HG03521 (cell line): Measurements from ENCODE around the gene PRKACA.

Source experiments
- ATAC-seq: cut with Tn5 transposase; IDR thresholded peaks from one replicate; pipeline ENCODE4 v1.9.1; 2021; ENCODE audit warnings: mild to moderate bottlenecking, moderate library complexity; ENCODE audit not compliant: unreplicated experiment

Gene PRKACA

DNA sequence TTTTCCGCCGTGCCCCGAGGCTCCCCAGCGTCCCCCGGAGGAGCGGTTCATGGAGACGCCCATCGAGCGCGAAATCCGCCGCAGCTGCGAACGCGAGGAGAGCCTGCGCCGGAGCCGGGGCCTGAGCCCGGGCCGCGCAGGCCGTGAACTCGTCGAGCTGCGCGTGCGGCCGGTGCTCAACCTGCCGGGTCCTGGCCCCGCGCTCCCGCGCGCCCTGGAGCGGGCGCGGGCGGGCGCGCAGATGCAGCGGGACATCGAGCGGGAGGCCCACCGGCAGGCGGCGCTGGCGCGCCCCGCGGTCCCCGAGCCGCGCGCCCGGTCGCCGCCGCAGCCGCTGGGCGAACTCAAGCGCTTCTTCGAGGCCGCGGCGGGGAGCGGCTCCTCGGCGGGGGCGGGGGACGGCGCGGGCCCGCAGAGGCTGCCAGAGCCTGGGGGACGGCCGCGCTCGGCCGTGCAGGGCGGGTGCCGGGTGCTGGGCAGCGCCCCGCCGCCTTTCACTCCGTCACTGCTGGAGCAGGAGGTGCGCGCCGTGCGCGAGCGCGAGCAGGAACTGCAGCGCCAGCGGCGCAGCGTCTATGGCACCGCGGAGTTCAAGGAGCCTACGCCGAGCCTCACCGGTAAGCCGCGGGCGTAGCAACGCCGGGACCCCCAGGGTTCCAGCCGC is 44.2 kb downstream of the PRKACA start:
- ATAC-seq, result peak; percentile 54

DNA sequence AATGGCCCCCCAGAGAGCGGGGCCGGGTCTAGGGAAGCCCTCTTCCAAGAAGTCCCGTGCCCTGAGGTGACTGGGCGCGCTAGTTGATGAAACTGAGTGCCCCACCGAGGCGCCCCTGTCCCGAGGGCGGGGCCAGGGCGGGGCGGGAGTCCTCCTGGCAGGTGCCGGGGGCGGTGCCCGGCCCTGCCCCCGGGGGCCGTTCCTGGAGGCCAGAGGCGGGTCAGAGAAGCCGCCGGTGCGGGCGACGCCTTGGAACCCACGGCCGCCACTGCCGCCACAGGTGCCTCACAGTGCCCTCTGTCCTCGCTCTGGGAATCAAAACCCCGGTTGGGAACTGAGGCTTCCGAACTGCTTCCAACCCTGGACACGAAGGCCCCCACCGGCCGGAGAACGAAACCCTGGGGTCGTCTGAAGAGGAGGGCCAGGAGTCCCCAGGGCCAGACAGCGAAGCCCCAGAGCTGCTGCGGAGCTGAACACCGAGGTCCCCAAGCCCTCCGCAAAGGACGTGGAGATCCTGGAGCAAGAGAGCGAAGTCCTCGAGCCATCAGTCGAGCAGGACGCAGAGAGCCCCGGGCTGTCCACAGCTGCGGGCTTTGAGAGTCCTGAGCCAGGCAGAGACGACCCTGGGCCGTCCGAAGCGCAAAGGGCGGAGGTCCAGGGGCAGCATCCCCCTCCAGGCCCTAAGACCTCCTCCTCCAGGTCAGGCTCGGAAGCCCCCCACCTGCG is 44.9 kb downstream of the PRKACA start, which contains the start of gene MISP3:
Gene MISP3, plus strand, starts transcription at position 252 of the 726 bp plus-strand sequence. CDS start 524 bp downstream, outside the sequence.
- ATAC-seq, result no peak

DNA sequence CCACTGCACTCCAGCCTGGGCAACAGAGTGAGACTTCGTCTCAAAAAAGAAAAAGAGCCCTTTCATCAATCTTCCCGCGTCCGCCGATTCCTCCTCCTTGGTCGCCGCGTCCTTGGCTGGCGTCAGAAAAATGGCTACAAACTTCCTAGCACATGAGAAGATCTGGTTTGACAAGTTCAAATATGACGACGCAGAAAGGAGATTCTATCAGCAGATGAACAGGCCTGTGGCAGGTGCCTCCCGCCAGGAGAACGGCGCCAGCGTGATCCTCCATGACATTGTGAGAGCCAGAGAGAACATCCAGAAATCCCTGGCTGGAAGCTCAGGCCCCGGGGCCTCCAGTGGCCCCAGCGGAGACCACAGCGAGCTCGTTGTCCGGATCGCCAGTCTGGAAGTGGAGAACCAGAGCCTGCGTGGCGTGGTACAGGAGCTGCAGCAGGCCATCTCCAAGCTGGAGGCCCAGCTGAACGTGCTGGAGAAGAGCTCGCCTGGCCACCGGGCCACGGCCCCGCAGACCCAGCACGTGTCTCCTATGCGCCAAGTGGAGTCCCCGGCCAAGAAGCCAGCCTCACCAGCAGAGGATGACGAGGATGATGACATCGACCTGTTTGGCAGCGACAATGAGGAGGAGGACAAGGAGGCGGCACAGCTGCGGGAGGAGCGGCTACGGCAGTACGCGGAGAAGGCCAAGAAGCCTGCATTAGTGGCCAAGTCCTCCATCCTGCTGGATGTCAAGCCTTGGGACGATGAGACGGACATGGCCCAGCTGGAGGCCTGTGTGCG is 47.1 kb downstream of the PRKACA start:
- ATAC-seq, result no peak

DNA sequence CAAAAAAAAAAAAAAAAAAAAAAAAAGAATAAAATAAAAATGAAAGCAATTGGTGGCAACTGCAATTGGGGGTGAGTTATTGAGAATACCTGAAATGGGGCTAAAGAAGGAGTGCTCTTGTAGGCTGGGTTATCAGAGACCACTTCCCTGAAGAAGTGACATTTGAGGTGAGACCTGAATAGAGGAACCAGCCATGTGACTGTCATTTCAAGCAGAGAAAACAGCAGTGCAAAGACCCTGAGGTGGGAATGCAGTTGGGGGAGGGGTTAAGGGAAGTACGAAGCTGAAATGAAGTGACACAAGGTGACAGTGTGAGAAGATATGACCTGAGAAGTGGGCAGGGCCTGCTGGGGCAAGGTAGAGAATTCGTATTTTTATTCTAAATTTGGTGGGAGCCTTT is 51.4 kb downstream of the PRKACA start:
- no peak for ATAC-seq

DNA sequence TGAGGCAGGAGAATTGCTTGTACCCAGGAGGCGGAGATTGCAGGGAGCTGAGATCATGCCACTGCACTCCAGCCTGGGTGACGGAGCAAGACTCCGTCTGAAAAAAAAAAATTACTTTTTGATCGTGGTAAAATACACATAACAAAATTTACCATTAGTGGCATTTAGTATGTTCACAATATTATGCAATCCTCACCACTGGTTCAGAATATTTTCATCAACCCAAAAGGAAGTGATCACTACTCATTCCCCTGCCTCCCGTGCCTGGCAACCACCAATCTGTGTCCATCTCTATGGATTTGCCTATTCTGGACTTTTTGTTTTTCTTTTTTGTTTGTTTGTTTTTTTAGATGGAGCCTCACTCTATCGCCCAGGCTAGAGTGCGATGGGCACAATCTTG is 54.5 kb downstream of the PRKACA start:
- no peak for ATAC-seq

DNA sequence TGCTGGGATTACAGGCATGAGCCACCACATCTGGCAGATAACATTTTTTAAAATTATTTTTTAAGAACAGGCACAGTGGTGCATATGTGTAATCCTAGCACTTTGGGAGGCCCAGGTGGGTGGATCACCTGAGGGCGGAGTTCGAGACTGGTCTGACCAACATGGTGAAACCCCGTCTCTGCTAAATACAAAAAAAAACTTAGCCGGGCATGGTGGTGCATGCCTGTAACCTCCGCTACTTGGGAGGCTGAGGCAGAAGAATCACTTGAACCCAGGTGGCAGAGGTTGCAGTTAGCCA is 55.1 kb downstream of the PRKACA start:
- ATAC-seq, result no peak

DNA sequence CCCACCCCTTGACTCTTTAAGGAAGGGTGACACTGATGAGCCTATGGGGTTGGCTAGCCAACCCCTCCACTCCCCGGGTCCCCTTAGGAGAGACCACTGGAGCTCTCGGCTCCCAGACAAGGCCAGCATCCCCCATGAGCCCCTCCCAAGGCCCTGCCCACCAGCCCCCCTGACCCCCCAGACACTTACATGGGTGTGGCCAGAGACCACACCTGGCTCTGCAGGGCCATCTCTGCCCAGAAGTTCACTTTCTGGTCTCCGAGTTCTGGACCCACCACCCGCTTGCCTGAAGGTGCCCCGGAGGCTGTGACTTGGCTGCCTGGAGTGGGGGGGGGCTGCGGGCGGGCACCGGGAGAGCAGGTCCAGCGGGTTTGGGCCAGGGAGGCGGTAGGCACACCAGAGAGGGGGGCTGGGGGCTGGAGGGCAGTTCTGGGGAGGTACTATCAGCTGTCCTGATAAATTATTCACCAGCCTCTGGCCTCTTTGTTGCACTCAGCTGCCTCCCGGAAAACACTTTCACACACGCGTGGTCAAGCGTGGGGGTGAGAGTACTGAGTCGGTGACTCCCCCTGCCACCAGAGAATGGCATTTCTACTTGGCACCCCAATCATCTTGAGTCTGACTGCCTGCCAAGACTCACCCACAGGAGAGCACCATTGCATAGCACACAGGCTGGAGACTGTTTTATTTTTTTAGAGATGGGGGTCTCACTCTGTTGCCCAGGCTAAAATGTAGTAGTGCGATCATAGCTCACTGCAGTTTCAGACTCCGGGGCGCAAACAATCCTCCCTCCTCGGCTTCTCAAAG is 55.6 kb downstream of the PRKACA start, which contains the start of gene PALM3:
Gene PALM3, minus strand, starts transcription at position 326 of the 807 bp plus-strand sequence. Its CDS starts 96 bp downstream, at position 230.
- no peak for ATAC-seq

DNA sequence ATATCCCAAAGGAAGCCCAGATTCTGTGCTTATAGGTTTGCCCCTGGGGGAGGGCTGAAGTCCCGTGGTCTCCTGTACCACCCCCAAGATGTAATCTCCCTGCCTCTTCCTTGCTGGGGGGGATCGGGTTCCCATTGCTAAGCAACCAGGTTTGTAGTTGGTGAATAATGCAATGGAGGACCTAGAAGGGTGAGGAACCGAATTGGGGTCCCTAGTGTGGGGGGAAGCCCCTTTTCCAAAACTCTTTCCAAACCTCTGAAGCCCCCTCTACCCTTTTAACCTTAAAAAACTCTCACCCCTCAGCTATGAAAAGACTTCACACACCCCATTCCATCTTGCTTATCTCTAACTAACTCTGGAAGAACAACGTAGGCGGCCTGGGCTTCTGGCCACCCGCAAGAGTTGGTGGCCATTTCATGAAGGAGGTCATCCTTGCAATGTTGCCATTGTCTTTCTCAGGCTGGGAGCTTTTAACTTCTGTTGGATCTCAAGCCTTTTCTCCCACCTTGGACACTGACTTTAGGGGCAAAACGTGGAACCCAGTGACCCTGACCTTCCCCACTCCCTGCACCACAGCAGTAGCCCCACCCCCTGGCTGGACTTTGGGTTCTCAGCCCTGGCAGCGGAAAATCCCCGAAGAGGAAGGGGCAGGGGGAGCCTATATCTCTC is 56.3 kb downstream of the PRKACA start:
- no peak for ATAC-seq

DNA sequence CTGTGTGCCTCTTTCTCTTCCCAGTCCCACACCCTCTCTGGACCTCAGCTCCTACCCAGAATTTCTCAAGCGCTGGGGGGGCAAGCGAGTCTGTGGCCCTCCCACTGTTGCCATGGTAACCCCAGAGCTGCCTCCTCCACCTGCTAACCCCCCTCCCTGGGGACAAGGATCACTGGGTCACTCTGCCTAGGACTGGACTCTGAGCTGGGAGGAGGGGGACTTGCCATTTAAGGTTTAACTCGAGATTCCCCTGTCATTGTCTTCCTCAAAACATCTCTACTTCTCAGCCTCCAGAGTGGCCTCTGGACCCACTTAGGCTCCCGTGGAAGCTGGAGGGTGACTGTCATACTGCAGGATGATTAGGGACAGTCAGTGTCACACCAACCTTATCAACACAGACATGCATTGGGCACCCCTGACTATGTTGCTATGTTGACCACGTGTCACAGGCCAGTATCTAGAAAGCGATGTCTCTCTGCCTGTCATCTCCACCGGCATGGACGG is 57.9 kb downstream of the PRKACA start:
- ATAC-seq, result no peak

DNA sequence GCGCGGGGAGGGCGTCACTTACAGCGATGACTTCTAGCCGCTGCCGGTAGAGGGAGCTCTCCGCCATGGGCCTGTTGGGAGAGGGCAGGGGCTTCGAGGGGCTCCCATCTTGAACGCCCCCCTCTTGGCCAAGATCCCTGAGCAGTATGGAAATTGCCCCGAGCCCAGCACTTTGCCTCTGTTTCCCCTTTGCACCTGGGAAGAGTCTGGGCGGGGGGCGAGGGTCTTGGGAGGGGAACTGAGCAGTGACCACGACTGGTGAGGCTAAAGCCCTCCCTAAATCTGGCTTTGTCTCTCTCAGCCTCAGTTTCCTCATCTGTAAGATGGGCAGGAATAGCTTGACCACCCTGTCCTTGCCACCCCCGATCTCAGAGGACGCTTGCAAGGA is 58.5 kb downstream of the PRKACA start:
- ATAC-seq, result no peak

DNA sequence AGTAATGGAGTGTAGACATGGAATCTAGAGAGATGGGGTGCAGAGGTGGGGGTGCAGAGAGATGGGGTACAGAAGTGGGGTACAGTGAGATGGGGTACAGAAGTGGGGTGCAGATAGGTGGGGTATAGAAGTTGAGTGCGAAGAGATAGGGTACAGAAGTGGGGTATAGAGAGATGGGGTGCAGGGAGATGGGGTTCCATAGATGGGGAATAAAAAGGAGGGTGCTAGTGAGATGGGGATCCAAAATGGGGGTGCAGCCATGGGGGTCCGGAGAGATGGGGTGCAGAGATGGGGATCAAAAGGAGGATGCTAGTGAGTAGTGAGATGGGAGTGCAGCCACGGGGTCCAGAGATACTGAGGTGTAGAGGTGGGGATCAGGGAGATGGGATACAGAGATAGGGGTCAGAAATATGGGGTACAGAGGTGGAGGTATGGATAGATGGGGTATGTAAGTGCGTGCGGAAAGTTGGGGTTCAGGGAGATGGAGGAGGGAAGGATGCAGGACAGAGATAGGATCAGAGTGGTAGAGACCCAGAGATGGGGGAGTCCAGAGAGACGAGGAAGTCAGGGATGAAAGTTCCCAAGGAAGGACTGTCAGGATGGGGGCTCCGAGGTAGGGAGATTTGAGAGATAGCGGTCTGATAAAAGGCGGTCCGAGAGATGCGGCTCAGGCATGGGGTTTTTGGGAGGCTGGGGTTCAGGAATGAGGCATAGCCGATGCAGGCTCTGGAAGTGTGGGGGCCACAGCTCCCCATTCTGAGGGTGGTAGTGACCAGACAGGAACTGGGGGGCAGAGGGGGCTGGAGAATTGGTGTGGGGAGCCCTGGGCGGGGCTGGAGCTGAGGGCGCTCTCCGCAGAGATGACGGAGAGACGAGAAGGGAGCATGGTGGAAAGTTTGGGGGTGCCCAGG is 59.1 kb downstream of the PRKACA start:
- no peak for ATAC-seq

DNA sequence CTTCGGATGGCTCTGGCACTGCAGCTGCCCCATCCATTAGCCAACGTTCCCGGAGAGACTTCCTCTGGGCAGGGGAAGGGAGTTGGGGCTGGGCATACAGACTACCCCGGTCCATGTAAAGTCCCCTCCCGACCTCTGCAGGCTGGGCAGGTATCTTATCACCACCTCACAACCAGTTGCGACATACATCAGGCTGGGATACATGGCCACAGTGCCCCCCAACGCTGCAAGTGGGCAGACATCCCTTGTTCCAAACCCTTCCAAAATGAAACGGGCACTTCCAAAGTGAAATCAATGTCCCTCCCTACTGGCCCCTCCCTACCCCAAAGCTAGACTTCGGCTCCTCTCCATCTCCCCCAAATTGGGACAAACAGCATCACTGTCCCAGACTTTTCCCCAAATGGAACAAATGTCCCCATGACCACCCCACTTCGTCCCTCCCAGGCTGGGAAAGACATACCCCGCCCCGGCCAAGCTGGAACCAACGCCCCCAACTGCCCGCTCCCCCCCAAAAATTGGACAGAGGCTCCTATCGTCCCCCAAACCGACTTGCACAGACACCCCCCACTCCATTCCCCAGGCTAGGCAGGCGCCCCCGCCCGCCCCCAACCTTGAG is 60.7 kb downstream of the PRKACA start:
- ATAC-seq, result no peak

DNA sequence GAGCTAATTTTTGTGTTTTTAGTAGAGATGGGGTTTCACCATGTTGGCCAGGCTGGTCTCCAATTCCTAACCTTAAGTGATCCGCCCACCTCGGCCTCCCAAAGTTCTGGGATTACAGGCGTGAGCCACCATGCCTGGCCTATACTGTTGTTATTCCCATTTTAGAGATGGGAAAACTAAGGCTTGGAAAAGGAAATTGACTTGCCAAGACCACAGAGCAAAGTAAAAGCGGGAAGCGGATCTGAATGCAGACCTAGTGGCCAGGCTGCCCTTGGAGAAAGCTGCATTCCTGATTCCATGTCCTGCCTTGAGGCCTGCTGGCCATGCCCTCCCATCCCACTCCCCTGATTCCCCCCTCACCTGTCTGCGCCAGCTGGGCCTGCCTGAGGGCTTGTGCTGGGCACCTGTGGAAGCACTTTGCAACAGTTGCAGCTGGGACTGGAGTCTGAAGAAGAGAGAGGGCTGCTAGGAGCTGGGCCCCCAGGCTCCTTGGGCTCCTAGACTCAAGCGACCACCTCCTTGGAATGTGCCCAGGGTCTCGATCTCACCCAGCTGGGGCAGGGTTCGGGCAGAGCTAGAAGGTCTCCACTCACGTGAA is 61.4 kb downstream of the PRKACA start:
- no peak for ATAC-seq

DNA sequence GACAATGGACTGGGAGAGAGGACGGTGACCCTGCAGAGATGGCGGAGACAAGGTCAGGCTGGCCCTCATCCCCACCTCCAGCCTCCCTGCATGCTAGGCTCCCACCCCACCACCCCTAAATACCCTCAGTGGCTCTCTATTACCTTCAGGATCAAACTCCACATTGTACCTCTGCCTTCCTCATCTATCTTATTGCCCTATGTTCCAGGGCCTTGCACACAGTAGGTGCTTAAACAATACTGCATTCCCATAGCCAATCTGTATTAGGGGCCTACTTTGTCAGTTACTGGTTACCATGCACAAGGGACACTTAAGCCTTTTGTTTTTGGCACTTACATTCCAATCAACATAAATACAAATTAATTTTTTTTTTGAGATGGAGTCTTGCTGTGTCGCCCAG is 62.2 kb downstream of the PRKACA start:
- ATAC-seq, result no peak

DNA sequence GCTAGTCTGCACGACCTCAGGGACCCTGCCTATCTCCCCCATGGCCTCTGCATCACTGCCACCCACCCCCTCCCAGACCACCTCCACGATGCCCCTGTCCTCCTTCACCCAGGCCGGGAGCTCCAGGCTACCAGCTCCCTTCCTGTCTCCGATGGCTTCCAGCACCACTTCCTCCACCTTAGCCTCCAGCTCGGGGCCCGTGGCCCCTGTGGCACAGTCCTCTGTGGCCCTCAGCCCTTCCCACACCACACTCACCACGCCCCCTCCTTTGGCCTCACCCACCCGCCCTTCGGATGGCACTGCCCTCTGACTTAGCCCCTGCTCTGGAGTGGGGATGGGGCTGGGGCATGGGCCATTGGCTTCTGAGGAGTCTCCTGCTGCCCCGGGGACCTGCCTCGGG is 62.8 kb downstream of the PRKACA start:
- ATAC-seq, result no peak

DNA sequence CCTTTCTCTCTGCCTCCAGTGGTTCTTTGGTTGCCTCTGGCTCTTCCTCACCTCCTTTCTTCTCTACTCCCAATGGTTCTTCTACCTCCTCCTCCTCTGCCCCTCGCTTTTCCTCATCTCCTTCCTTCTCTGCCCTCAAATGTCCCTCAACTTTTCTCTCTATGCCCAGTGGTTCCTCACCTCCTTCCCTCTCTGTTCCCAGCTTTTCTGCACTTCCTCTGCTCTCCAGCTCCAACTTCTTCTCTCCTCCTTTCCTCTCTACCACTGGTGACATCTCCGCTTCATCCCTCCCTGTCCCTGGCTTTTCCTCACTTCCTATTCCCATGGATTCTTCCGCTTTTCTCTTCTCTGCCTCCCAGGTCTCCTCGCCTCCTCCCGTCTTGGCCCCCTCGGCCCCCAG is 63.5 kb downstream of the PRKACA start:
- no peak for ATAC-seq

DNA sequence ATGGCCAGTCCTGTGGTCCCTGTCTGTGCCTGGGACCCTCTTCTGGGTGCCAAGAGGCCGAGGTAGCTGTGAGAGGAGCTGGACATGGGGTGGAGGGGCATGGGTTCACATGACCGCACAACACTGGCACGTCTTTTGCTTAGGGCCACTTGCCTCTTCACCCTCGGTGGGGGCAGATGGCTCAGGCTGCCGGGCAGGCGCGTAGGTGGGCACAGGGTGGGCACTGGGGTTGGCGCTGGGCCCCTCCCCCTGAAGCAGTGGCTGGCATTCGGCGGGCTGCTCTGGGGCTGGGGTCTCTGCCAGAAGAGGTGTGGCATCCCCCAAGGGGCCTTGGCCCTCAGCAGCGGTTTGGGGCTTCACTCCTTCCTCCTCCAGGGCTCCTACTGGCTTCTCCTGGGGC is 64.1 kb downstream of the PRKACA start:
- no peak for ATAC-seq

DNA sequence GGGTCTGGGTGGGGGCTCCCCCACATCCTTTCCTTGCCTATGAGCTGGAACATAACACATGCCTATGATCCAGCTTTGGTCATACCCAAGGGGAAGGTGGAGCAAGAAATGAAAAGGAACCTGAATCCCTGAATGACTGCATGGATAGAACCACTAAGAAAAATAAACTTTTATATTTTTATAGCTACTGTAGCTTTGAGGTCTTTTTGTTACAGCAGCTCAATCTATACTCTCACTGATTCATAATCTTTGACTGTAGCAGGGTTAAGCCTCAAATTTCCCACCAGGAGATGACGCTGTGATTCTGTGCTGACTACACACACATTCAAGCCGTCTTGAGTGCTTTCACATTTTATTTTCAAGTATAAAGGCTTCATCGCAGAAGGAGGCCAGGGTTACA is 64.5 kb downstream of the PRKACA start:
- ATAC-seq, result no peak
